ENCODE data around the gene KCNQ1.

- no peak for TF ChIP-seq POLR2A (IDR thresholded peaks at IDR 0.05)
- TF ChIP-seq, protein P1, sequence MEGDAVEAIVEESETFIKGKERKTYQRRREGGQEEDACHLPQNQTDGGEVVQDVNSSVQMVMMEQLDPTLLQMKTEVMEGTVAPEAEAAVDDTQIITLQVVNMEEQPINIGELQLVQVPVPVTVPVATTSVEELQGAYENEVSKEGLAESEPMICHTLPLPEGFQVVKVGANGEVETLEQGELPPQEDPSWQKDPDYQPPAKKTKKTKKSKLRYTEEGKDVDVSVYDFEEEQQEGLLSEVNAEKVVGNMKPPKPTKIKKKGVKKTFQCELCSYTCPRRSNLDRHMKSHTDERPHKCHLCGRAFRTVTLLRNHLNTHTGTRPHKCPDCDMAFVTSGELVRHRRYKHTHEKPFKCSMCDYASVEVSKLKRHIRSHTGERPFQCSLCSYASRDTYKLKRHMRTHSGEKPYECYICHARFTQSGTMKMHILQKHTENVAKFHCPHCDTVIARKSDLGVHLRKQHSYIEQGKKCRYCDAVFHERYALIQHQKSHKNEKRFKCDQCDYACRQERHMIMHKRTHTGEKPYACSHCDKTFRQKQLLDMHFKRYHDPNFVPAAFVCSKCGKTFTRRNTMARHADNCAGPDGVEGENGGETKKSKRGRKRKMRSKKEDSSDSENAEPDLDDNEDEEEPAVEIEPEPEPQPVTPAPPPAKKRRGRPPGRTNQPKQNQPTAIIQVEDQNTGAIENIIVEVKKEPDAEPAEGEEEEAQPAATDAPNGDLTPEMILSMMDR (IDR thresholded peaks at IDR 0.05): no peak
- no peak for TF ChIP-seq EP300 (IDR thresholded peaks at IDR 0.05)
- no peak for TF ChIP-seq POLR2AphosphoS5 (IDR thresholded peaks at IDR 0.05)
Observed at GRCh38 chr11:2752923-2753322, 308.1 kb downstream of the KCNQ1 start.

Data from upper lobe of left lung (tissue), 4 donors.